Immature natural killer cell (primary cell): ENCODE measurements around the gene HVCN1. TPM values are rescaled to one million over a fixed set of nuclear protein-coding genes. Genes with fewer than 3 reads are reported as not detected.
"Not testable (repeated sequence)": the region's sequence is repeated elsewhere in the genome, so short reads cannot be mapped to it uniquely, and the experiment has no call there.

ENCODE experiments used
- DNase-seq, 3 donors: peaks; one replicate each; pipeline ENCODE4 v3.0.0; 2022; ENCODE audit warnings: mixed read lengths in 1 of 3
- H3K27ac Mint-ChIP-seq, 6 donors: one replicate each; pipeline ENCODE4 v1.8.0; 2020; ENCODE audit warnings: mixed read lengths in 6 of 6, mild to moderate bottlenecking in 5 of 6, inconsistent platforms in 4 of 6, moderate library complexity in 3 of 6
- H3K27me3 Mint-ChIP-seq, 3 donors: one replicate each; pipeline ENCODE4 v1.8.0; 2020 to 2021; ENCODE audit warnings: low read depth in 3 of 3, mild to moderate bottlenecking in 3 of 3, mixed read lengths in 3 of 3, moderate library complexity in 3 of 3, inconsistent platforms in 1 of 3
- H3K36me3 Mint-ChIP-seq, 3 donors: one replicate each; pipeline ENCODE4 v1.8.0; 2020; ENCODE audit warnings: mixed read lengths in 3 of 3, inconsistent platforms in 2 of 3, mild to moderate bottlenecking in 2 of 3
- H3K4me1 Mint-ChIP-seq, 2 donors: one replicate each; pipeline ENCODE4 v1.8.0; 2020; ENCODE audit warnings: inconsistent platforms in 2 of 2, mild to moderate bottlenecking in 2 of 2, mixed read lengths in 2 of 2, moderate library complexity in 1 of 2
- H3K4me3 Mint-ChIP-seq, 5 donors: one replicate each; pipeline ENCODE4 v1.8.0; 2020; ENCODE audit warnings: mild to moderate bottlenecking in 5 of 5, mixed read lengths in 5 of 5, inconsistent platforms in 3 of 5, moderate library complexity in 3 of 5
- H3K9me3 Mint-ChIP-seq, 6 donors: one replicate each; pipeline ENCODE4 v1.8.0; 2020; ENCODE audit warnings: mild to moderate bottlenecking in 6 of 6, mixed read lengths in 6 of 6, inconsistent platforms in 4 of 6, moderate library complexity in 3 of 6
- polyA plus RNA-seq, 3 donors: library from polyadenylated mRNA; unstranded; fragments of 300-500 nt; fragmentation: Illumina TruSeq; gene quantifications; one replicate each; pipeline ENCODE4 v1.2.3, GENCODE V29; 2021

Gene HVCN1
- polyA plus RNA-seq, 3 donors from 2014 or later = 28.8 to 54.0 (median 33.3) TPM

GRCh38 chr12:110613771-110614684, 74.9 kb downstream of the HVCN1 start, which contains the start of gene TCTN1:
TSS of gene TCTN1 (plus strand) at chr12:110614129. CDS start at chr12:110614183, 54 bp downstream.
- peak; percentile 93 for DNase-seq
- Mint-ChIP-seq H3K27ac (peak within 1 kb of the TSS; percentile 67 to 87 (median 74)), H3K9me3 (no peaks in the 10 kb centered on the region), H3K4me1 (peaks cover 0 to 3% of the 10 kb centered on the region in 2 donors), H3K4me3 (peak within 1 kb of the TSS; percentile 84 to 90 (median 87)), H3K36me3 (no peaks in the 10 kb centered on the region), H3K27me3 (peaks cover 0 to 7% (median 4%) of the 10 kb centered on the region in 3 donors)

GRCh38 chr12:110613071-110613770, 75.7 kb downstream of the HVCN1 start:
- Mint-ChIP-seq H3K9me3 (no peaks in the 10 kb centered on the region), H3K4me1 (peaks cover 0 to 3% of the 10 kb centered on the region in 2 donors), H3K27me3 (peaks cover 0 to 7% (median 4%) of the 10 kb centered on the region in 3 donors), H3K27ac (peak overlapping the region; percentile 43 to 87 (median 73)), H3K36me3 (no peaks in the 10 kb centered on the region), H3K4me3 (peak overlapping the region; percentile 84 to 90 (median 87))
- DNase-seq = no peak

GRCh38 chr12:110606253-110606611, 82.7 kb downstream of the HVCN1 start:
- Mint-ChIP-seq H3K36me3 (no peaks in the 10 kb centered on the region), H3K4me3 (peak overlapping the region; percentile 86 to 93 (median 89)), H3K4me1 (peaks cover 11 to 17% of the 10 kb centered on the region in 2 donors), H3K27me3 (peaks cover 0 to 2% (median 0%) of the 10 kb centered on the region in 3 donors), H3K27ac (peak overlapping the region; percentile 67 to 96 (median 88)), H3K9me3 (no peaks in the 10 kb centered on the region)
- DNase-seq = no peak

- not testable (repeated sequence) for H3K27me3 Mint-ChIP-seq, H3K4me3 Mint-ChIP-seq, H3K9me3 Mint-ChIP-seq, H3K36me3 Mint-ChIP-seq
- DNase-seq = peak; percentile 50 to 64 (median 57)
- H3K4me1 Mint-ChIP-seq = peaks cover 11 to 17% of the 10 kb centered on the region in 2 donors
- H3K27ac Mint-ChIP-seq = peak overlapping the region in 2 of 6 donors; percentile 13 to 35
Observed at GRCh38 chr12:110602085-110602814, 86.7 kb downstream of the HVCN1 start.

- Mint-ChIP-seq H3K36me3 (no peaks in the 10 kb centered on the region), H3K27me3 (peaks cover 0 to 4% (median 3%) of the 10 kb centered on the region in 3 donors), H3K27ac (no peak overlapping the region), H3K4me1 (peaks cover 6% of the 10 kb centered on the region in 2 donors), H3K4me3 (no peak overlapping the region), H3K9me3 (no peaks in the 10 kb centered on the region)
- DNase-seq = peak; percentile 19 to 38 (median 35)
Observed at GRCh38 chr12:110600254-110600653, 88.7 kb downstream of the HVCN1 start.

- no peak for DNase-seq
- H3K4me1 Mint-ChIP-seq = peaks cover 0 to 3% of the 10 kb centered on the region in 2 donors
- no peaks in the 10 kb centered on the region for H3K36me3 Mint-ChIP-seq
- peak overlapping the region in 1 of 6 donors; percentile 32 for H3K27ac Mint-ChIP-seq
- H3K27me3 Mint-ChIP-seq = peaks cover 0 to 4% (median 3%) of the 10 kb centered on the region in 3 donors
- no peaks in the 10 kb centered on the region for H3K9me3 Mint-ChIP-seq
- H3K4me3 Mint-ChIP-seq = no peak overlapping the region
Observed at GRCh38 chr12:110599334-110599733, 89.6 kb downstream of the HVCN1 start.

Other genes with a start within 250 kb of the HVCN1 start
- gene ARPC3, start 238.8 kb downstream of the HVCN1 start, polyA plus RNA-seq = 1,000 to 10,000 TPM in 2 of 3 donors, 100 to 1,000 TPM in 1; 882 to 1,121 (median 1,023) TPM
- 10 to 100 TPM; 23.6 to 43.5 (median 29.9) TPM for gene GPN3, start 220.9 kb downstream of the HVCN1 start, polyA plus RNA-seq
- gene FAM216A, start 220.3 kb downstream of the HVCN1 start, polyA plus RNA-seq = 1 to 10 TPM; 4.2 to 5.6 (median 4.4) TPM
- gene VPS29, start 187.0 kb downstream of the HVCN1 start, polyA plus RNA-seq = 100 to 1,000 TPM; 153 to 230 (median 206) TPM
- gene RAD9B, start 186.8 kb downstream of the HVCN1 start, polyA plus RNA-seq = 1 to 10 TPM in 1 of 3 donors, under 1 TPM in 1, not detected in 1; 0.93 to 1.0 TPM
- gene PPTC7, start 105.8 kb downstream of the HVCN1 start, polyA plus RNA-seq = 10 to 100 TPM in 1 of 3 donors, 1 to 10 TPM in 2; 7.8 to 11.5 (median 9.3) TPM
- 10 to 100 TPM in 2 of 3 donors, 1 to 10 TPM in 1; 5.2 to 11.1 (median 10.0) TPM for gene TCTN1, start 75.0 kb downstream of the HVCN1 start, polyA plus RNA-seq
- gene PPP1CC, start 53.8 kb upstream of the HVCN1 start, polyA plus RNA-seq = 100 to 1,000 TPM in 1 of 3 donors, 10 to 100 TPM in 2; 74.3 to 116 (median 89.8) TPM
- not detected for gene CCDC63, start 157.9 kb upstream of the HVCN1 start, polyA plus RNA-seq
- gene MYL2, start 231.5 kb upstream of the HVCN1 start, polyA plus RNA-seq = not detected